GM12864 (cell line): ENCODE data around the gene AMDHD2.

ENCODE experiments used
- DNase-seq: peaks from one replicate; pipeline ENCODE4 v3.0.0-alpha.2; 2011; ENCODE audit warnings: low read depth
- H3K4me3 ChIP-seq: 2 replicates; pipeline ENCODE4 v1.5.1; 2011; ENCODE audit warnings: mild to moderate bottlenecking, low read depth, low read length, control low read depth
- TF ChIP-seq, protein P1 (sequence below): IDR thresholded peaks from 2 replicates; pipeline ENCODE4 v1.5.1; 2011; ENCODE audit warnings: low read depth, mild to moderate bottlenecking, moderate library complexity, low read length, control low read depth, inconsistent platforms; ENCODE audit errors: missing control alignments

AMDHD2 gene

GRCh38 chr16:2508722-2509400, 11.3 kb upstream of the AMDHD2 start:
- DNase-seq, result no peak

GRCh38 chr16:2511128-2511800, 8.9 kb upstream of the AMDHD2 start:
- TF ChIP-seq, protein P1, sequence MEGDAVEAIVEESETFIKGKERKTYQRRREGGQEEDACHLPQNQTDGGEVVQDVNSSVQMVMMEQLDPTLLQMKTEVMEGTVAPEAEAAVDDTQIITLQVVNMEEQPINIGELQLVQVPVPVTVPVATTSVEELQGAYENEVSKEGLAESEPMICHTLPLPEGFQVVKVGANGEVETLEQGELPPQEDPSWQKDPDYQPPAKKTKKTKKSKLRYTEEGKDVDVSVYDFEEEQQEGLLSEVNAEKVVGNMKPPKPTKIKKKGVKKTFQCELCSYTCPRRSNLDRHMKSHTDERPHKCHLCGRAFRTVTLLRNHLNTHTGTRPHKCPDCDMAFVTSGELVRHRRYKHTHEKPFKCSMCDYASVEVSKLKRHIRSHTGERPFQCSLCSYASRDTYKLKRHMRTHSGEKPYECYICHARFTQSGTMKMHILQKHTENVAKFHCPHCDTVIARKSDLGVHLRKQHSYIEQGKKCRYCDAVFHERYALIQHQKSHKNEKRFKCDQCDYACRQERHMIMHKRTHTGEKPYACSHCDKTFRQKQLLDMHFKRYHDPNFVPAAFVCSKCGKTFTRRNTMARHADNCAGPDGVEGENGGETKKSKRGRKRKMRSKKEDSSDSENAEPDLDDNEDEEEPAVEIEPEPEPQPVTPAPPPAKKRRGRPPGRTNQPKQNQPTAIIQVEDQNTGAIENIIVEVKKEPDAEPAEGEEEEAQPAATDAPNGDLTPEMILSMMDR, result no peak
- H3K4me3 ChIP-seq, result no peak overlapping the region
- DNase-seq, result no peak

More at GRCh38 chr16:2508722-2509400, 11.3 kb upstream of the AMDHD2 start:
- H3K4me3 ChIP-seq, result no peak overlapping the region
- TF ChIP-seq, protein P1, result no peak

DNA sequence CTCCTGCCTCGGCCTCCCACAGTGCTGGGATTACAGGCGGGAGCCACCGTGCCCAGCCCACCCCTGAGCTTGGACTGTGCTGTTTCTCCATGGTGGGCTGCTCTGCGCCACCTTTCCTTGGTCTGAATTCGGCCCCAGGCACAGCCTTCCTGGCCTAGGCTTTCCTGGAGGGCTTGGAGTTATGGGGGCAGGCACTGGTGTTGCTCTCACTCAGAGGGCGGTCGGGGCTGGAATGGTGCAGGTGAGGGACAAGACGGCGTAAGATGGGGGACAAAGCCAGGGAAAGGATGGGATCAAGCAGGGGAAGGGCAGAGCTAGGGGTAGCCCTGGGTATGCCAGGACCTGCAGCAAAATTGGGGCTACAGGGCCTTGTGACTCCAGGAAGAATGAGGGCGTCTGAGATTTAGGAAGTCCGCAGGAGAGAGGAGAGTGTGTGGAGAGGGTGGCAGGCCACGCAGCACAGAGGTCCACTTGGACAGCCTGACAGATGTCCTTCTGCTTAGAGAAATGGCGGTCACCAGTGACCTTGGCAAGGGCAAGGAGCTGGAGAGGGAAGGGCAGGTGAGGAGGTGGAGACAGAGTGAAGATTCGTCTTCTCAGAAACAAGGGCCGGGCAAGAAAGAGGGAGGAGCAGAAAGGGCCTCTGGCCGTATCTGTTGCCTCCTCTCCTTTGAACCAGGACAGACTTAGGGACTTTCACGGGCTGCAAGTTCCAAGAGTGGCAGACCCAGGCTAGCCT, 8.0 kb upstream of the AMDHD2 start:
- TF ChIP-seq, protein P1, result no peak
- DNase-seq, result no peak
- H3K4me3 ChIP-seq, result no peak overlapping the region

DNA sequence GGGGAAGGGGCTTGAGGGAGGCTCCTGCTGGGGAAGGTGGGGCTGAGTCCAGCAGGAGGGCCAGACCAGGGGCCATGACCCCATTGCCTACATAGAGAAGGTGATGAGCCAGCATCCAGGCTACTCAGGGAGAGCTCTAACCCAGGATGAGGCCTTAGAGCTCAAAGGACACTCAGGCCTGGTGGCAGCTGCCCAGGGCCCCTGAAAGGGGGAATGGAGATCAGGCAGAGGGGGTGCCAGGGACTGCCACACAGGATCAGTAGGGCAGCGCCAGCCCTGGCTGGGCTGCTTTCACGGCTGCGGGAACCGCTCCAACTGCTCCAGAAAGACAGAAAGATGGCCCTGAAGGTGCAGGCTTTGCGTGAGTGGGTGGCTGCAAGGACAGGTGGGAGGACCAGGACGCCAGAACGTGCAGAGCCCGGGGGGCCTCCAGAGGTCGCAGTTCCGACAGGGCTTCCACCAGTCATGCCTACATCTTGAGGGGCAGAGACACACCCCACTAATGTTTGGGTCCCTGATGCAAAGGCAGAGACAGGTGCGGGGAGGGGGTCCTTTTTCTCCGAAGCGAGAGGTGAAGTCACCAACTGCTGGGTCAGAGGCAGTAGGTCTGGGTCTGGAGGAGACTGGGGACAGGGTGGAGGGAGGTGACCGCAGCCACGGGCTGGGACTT, 7.3 kb upstream of the AMDHD2 start:
- TF ChIP-seq, protein P1, result peak; percentile 32
- H3K4me3 ChIP-seq, result peak overlapping the region; percentile 60
- no peak for DNase-seq

- peak within 1 kb of the TSS; percentile 60 for H3K4me3 ChIP-seq
- TF ChIP-seq, protein P1, result no peak
These were observed 6.5 kb upstream of the AMDHD2 start, which contains the start of gene ATP6V0C for GRCh38 chr16:2513405-2514332. TSS of gene ATP6V0C (plus strand) at chr16:2513952. CDS start at chr16:2514104, 152 bp downstream.

More at GRCh38 chr16:2513405-2514332, 6.5 kb upstream of the AMDHD2 start, which contains the start of gene ATP6V0C:
- DNase-seq, result peak; percentile 67
